ENCODE data around the gene LRBA. TPM values are rescaled to one million over a fixed set of nuclear protein-coding genes. Genes with fewer than 3 reads are reported as not detected.

The LRBA gene
- total RNA-seq, 1 donor from 2014 or later = 68.0 TPM

DNA sequence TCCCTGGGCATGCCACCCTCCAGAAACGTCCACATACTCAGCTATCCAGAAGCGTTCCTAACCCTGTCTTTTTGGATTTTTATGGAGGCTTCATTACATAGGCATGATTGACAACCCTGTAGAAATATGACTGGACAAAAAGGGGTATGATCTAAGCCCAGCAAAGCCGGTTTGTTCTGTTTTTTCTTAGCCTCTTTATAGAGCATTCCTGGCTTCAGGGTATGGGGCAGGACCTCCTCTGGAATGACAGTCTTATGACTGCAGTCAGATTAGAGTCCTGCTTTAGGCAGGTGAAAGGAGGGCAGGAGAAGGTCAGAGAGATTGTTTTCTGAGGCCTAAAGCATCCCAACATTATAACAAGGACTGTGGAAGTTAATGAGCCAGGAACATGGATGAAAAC lies 799.5 kb downstream of the LRBA start:
- no peaks in the 10 kb centered on the region for H3K36me3 ChIP-seq
- peaks cover 17% of the 10 kb centered on the region for H3K4me1 ChIP-seq
- DNase-seq (ENCODE audit: extremely low spot score in 2 of 2) = no peak
- H3K9me3 ChIP-seq = no peaks in the 10 kb centered on the region
- no peaks in the 10 kb centered on the region for H3K27me3 ChIP-seq
- intact Hi-C loops (cut with DNase I) = no loop called here
- no peak overlapping the region for H3K27ac ChIP-seq
- no peak for TF ChIP-seq POLR2AphosphoS5 (IDR thresholded peaks at IDR 0.05; ENCODE audit: insufficient read depth in 1 of 2, low read depth in 1 of 2)
- TF ChIP-seq CTCF (IDR thresholded peaks at IDR 0.05) = no peak
- no peak for TF ChIP-seq POLR2A (IDR thresholded peaks at IDR 0.05)
- no peak overlapping the region for H3K4me3 ChIP-seq

Small RNAs within 50 kb of the gene (small RNA-seq; reads per million reads assigned to genes)
- not detected for gene RNA5SP168

Other genes with a start within 250 kb of the LRBA start
- 2,695 TPM for gene RPS3A, start 84.3 kb upstream of the LRBA start, total RNA-seq